Measurements from ENCODE around the gene MED13.
A peak's percentile ranks its signal among the peaks of the same experiment; 100 is the strongest.
"Not testable (repeated sequence)": the region's sequence is repeated elsewhere in the genome, so short reads cannot be mapped to it uniquely, and the experiment has no call there.

Gene MED13

DNA sequence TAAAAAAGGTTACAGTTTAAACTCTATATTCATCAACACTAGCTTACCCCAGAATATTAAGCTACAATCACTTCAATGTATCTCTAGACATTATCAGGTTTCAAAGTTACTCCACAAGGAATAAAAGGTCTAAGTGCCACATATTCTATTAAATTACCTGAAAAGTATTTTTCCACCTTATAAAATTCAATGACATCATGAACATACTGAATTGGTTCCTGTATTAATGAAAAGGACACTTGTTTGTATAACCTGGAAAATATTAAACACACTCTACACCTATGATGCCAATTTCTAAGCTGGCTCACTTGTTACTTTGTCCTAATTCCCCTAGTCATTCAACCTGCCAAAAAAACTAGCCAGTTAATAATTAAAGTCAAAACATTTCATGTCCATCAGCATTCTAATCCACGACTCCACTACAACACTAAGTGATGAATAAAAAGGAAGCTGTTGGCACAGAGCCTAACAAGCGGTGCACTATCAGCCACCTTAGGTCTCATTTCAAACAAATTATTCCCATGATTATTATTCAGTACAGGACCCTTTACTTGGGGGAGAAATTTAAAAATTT, 12.2 kb downstream of the MED13 start:
- ATAC-seq (no peak), DNase-seq (no peak)

- no peak for ATAC-seq
These were observed 14.0 kb downstream of the MED13 start for GRCh38 chr17:62051053-62051452.

GRCh38 chr17:62049299-62049698, 15.8 kb downstream of the MED13 start:
- DNase-seq (no peak), ATAC-seq (no peak)

More at GRCh38 chr17:62051053-62051452, 14.0 kb downstream of the MED13 start:
- DNase-seq: no peak

DNA sequence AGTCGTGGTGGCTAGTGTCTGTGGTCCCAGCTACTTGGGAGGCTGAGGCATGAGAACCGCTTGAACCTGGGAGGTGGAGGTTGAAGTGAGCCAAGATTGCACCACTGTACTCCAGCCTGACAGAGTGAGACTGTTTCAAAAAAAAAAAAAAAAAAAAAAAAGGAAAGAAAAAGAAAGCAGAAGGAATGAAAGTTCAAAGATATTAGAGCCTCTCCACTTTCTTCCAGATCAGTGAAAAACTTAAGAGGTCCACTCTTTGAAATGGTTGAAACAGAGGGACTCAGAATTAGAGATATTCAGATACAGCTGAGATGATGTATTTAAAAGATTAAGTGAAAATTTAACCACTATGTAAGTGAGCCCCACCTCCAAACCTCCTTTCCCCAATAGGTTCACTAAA, 16.8 kb downstream of the MED13 start:
- DNase-seq: no peak

GRCh38 chr17:62045517-62045916, 19.6 kb downstream of the MED13 start:
- ATAC-seq: no peak
- DNase-seq: no peak

More for the DNA sequence above, 16.8 kb downstream of the MED13 start:
- no peak for ATAC-seq

DNA sequence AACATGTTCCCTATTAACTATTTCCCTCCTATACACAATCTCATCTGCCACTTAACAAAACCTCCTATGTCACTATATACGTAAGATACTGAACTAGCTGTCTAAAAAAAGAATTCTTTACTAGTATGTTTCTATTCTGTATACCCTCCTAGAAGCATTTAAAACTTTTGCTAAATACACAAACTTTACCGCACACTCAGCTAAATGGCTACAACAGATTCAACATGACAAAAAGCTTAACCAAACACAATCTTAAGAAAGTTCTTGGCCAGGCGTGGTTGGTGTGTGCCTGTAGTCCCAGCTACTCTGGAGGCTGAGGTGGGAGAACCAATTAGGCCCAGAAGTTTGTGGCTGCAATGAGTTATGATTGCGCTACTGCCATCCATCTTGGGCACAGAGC, 20.0 kb downstream of the MED13 start:
- DNase-seq (no peak), ATAC-seq (no peak)

GRCh38 chr17:62043602-62044001, 21.5 kb downstream of the MED13 start:
- DNase-seq (no peak), ATAC-seq (no peak)

GRCh38 chr17:62043140-62043539, 21.9 kb downstream of the MED13 start:
- ATAC-seq (no peak), DNase-seq (no peak)

DNA sequence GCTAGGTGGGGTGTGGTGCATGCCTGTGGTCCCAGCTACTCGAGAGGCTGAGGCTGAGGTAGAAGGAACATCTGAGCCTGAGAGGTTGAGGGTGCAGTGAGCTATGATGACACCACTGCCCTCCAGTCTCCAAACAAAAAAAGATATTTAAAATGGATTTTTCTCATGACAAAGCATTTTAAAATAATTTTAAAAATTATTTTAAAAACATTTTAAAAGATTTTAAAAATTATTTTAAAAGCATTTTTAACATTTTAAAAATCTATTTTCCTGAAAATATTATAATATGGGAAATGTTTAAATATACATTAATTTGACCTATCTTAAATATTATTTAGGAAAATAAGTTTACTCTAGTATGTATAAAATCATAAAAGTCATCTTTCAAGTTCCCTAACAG, 26.8 kb downstream of the MED13 start:
- no peak for DNase-seq
- ATAC-seq: no peak

DNA sequence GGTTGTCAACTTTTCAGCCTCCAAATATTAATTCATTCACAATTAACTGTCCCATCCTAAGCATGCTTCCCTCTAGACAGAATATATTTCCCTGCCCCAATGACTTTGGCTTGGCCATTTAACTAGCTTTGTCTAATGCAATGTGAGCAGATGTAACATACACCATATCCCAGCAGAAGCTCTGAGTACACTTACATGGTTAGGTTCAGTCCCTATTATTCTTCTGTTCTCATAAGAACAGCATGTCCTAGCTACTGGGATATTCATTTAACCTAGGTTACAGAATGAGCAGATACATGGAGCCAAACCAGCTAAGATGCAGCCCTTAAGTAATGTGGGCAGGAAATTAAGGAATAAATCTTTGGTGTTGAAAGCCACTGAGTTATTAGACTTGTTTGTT, 31.8 kb downstream of the MED13 start:
- no peak for ATAC-seq
- DNase-seq: no peak

DNA sequence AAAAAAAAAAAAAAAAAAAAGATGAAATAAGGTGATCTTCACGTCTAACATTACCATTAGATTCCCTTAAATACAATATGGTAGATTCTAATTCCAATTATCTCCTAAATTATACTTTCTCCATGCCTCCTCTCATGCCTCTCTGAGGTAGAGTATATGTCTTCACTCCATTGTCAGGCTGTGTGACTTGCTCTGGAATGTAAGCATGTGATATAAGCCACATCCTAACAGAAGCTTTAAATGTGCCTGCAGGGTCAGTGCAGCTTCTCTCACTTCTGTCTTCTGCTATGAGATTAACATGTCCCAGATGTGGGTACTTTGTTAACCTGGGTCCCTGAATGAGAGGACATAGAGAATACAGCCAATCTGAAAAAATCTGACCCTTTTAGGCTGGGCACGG, 32.6 kb downstream of the MED13 start:
- ATAC-seq (no peak), DNase-seq (no peak)

DNA sequence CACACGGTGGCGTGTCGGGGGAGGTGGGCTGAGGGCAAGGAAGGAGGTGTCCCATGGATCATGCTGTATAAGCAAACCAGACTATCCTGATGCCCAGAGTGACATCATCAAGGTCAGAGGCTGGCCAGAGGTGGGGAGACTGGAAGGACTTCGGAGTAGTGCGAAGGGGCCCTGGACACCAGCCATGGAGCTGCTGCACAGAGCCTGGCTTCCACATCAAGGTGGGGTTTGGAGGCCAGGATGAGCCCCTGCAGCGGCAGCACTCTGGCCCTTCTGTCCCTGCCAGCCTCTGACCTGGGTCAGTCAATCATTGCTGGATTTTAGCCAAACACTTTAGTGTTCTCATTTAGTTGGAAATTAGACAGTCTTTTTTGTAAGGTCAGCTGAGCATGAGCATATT, 34.8 kb downstream of the MED13 start:
- no peak for ATAC-seq
- DNase-seq: no peak

GRCh38 chr17:62024866-62025265, 40.2 kb downstream of the MED13 start:
- DNase-seq: no peak
- ATAC-seq: no peak

DNA sequence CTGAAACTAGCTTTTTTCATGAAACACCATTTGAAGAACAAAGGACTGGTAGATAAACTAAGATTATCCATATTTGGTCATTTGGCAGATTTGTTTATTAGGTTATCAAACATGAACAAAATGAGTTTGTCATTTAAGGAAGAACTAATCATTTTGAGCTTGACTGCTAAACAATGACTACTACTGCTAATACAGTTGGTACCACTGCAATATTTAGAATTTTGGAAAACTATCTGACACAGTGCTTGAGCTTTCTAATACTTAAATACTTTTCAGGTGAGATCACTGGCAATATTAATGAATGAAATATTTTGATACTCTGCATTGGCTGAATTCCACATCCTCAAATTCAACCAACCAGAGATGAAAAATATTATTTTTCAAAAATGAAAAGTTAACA, 47.2 kb downstream of the MED13 start:
- no peak for DNase-seq
- ATAC-seq: no peak

GRCh38 chr17:62017496-62017895, 47.6 kb downstream of the MED13 start:
- DNase-seq (no peak), ATAC-seq (no peak)

GRCh38 chr17:62014526-62014925, 50.6 kb downstream of the MED13 start:
- DNase-seq (no peak), ATAC-seq (no peak)

DNA sequence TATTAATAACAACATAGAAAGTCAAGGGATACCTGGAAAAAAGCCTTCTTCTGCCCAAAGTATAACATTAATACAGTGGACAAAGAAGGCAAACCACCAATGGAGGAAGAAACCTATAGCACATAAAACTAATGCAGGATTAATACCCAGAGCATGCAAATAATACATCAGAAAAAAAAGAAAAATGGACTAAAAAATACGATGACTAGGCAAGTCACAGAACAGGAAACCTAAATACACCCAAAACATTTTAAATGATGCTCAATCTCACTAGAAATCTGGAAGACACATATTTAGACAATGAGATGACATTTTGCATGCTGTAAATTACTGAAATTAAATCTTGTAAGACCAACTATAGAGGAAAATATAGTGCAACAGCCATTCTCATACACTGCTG, 55.9 kb downstream of the MED13 start:
- ATAC-seq: no peak

GRCh38 chr17:62008294-62008693, 56.8 kb downstream of the MED13 start:
- DNase-seq: no peak
- peak; percentile 73 for ATAC-seq

More for the DNA sequence above, 55.9 kb downstream of the MED13 start:
- no peak for DNase-seq

DNA sequence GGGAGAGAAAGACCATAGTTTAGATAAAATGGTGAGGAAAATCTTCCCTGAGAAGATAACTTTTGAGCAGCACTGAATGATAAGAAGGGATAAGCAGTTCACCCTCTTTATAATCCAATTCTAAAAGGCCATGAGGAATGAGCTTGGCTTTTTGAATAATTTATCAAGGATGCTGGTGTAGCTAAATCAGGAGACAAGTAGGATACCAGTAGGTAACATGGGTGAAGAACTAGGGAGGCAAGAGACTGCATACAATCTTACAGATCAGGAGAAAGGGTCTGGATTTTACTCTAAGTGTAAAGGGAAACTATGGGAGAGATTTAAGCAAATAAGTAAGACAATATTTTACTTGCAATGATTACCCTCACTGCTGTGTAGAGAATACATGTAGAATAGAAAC, 60.7 kb downstream of the MED13 start:
- ATAC-seq (no peak), DNase-seq (no peak)

DNA sequence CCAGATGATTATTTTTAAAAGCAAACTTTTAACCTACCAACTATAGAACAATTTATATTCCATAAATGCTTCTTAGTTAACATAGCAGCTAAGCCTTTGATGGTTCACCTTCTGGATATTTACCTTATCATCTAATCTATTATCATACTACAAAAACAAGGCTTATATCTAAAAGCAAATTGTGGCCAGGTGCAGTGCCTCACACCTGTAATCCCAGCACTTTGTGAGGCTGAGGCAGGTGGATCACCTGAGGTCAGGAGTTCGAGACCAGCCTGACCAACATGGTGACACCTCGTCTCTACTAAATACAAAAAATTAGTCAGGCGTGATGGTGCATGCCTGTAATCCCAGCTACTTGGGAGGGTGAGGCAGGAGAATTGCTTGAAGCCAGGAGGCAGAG, 61.9 kb downstream of the MED13 start:
- DNase-seq, ATAC-seq: not testable (repeated sequence)

- no peak for DNase-seq
- no peak for ATAC-seq
These were observed 64.0 kb downstream of the MED13 start for GRCh38 chr17:62001105-62001504.

- DNase-seq (no peak), ATAC-seq (no peak)
These were observed 64.9 kb downstream of the MED13 start for GRCh38 chr17:62000186-62000585.

DNA sequence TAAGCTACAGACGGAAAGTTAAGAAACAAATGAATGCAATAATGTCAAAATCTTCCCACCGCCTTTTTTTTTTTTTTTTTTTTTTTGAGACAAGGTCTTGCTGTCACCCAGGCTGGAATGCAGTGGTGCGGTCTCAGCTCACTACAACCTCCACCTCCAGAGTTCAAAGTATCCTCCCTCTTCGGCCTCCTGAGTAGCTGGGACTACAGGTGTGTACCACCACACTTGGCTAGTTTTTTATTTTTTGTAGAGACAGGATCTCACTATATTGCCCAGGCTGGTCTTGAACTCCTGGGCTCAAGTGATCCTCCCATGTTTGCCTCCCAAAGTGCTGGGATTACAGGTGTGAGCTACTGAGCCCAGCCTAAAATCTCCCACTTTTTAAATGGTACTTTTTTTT, 66.5 kb downstream of the MED13 start:
- ATAC-seq, DNase-seq: not testable (repeated sequence)

DNA sequence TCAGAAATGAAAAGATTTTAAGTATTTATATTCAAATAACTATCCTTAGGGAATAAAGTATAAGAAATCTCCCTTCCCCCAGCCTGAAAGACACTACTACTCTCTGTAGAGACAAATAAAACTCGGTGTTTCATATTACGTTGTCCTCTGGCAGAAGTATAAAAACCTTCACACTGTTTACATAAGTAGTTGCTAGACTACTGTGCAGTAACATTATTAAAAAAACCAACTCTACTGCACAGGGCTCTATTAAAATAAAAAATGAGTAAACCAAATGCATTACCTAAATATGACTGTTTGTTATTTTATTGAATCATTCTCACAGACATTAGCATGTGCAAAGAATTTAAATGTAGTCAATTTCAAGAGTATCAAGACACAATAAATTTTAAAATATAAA, 67.4 kb downstream of the MED13 start:
- no peak for DNase-seq
- ATAC-seq: no peak

All from stimulated activated naive CD8-positive, alpha-beta T cell treated with anti-CD3 and anti-CD28 coated beads, Interleukin-15, Interleukin-2, amounts not matched to agents 100 U/mL and 50 U/mL, for 24 hours (primary cell).